ENCODE data around the gene MCC.
A peak's percentile ranks its signal among the peaks of the same experiment; 100 is the strongest.
"Not testable (repeated sequence)": the region's sequence is repeated elsewhere in the genome, so short reads cannot be mapped to it uniquely, and the experiment has no call there.

The MCC gene

DNA sequence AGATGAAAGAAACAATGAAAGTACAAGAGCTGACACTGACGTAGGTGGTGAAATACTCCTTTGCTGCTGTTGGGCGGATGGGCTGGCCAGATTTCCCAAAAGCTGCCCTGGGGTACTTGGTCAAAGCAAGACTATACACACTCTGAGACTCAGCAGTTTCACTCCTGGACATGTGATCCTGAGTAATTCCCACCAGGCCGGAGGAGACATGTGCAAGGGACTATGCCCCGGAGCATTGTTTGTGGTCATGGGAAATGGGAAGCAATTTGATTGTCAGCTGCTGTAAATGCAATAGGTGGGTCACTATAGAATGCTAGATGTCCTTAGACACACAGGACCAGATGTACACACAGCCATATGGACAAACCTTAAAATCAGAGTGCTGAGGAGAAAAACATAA is 395.6 kb downstream of the MCC start:
- no peak for DNase-seq

DNA sequence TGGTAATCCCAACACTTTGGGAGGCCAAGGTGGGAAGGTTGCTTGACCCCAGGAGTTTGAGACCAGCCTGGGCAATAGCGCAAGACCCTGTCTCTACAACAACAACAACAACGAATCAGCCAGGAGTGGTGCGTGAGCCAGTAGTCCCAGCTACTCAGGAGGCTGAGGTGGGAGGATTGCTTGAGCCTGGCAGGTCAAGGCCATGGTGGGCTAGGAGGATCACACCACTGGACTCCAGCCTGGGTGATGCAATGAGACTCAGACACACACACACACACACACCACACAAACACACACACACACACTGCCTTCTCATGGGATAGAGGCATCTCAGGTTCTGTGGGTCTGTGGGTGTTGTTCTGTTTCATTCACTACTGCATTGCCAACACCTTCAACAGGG is 396.6 kb downstream of the MCC start:
- no peak for DNase-seq

DNA sequence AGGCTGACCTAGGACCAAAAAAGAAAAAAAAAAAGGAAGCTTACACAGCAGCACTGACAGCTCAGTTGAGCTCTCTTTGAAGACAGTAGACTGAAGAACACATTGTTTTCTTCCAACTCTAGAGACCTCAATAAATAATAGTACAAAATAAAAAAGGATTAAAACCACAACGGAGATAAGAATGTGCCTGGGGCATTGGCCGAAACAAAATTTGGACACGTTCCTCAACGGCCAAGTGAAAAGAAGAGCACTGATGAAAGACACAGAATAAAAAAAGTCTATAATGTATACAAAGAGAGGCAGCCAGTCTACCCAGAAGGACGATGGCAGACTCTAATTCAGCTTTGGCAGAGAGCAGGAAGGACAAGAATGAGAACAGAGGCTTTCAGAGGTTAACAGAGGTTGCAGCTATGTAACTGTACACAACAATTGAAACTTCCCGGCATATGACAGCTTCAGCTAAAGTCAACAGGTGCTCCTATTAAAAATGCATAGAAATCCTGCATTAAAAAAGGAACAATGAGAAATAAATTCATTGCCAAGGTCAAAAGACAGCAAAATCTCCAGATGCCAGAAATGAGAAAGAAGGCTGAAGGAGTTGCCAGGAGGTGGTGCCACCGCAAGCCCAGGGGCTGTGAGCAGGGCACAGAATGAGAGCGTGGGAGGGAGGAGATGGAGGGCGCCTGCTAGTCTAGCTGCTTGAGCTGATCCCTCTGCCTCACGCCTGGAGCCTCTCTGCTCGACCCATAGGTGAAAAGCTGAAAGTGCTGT is 397.7 kb downstream of the MCC start:
- peak in 1 of 2 experiments; percentile 1 for DNase-seq

DNA sequence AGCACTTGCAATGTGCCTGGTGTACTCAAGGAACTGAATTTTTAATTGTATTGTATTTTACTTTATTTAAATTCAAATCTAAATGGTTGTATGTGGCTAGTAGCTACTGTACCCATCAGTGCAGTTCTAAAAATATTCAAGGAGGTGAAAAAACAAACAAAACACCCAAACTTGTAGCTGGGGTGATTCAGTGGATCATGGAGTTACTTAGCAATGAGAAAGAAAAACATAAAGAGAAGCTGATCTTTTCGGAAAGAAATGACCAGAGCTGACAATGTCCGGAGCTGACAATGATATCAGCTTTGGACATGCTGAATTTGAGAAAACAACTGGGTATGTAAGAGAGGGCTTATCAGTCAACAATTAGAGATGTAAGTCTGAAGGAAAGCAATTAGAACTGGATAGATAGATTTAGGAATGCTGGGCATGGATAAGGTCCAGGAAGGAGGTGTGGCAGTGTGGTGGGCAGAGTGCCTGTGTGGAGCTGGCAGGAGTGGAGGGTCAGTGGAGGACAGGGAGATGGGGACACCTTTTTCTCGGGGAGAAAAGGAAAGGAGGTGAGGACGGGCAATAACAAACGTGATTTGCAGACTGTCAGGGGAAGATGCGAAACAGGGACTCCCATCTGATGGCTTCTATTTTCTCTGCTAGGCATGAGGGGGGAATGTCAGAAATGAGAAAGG is 398.5 kb downstream of the MCC start:
- DNase-seq: no peak

DNA sequence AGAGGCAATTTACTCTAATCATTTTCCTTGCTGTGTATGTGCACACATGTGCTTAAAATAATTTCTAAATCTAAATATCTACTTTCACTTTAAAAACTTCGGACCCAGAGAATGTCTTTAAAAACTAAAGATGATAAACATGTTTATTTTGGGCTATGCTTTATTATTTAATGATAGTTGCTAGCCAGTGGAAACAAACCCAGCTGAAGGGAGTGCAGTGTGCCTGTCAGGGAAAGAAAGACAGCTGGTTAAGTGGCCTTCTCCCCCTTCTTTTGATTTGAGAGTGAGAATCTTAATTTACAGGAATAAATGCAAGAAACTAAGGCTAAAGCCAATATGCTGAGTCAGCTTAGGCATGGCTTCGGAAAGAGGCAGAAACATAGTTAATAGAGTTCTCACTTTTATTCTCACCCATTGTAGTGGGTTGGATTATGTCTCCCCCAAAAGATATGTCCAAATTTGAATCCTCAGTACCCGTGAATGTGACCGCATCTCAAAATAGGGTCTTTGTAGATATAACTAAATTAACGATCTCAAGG is 400.2 kb downstream of the MCC start:
- DNase-seq: no peak

DNA sequence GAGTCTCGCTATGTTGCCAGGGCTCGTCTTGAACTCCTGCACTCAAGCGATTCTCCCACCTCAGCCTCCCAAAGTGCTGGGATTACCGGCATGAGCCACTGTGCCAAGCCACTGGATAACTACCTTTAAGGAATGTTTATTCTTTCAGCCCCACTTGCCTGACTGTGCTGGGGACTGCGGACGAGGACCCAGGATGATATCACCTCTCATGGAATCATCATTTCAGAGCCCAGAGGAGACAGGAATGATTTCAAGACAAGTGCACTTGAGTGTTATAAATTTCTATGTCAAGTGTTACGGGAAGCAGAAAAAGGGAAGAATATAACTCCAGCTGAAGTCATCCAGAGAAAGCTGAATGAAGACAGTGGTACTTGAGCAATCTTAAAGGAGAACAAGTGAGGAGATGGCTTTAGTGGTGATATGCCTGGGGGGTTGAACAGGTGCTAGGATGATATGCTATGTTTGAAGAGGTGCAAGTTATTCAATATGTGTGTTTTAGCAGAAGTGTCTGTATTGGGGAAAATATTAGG is 402.3 kb downstream of the MCC start:
- no peak for DNase-seq

DNA sequence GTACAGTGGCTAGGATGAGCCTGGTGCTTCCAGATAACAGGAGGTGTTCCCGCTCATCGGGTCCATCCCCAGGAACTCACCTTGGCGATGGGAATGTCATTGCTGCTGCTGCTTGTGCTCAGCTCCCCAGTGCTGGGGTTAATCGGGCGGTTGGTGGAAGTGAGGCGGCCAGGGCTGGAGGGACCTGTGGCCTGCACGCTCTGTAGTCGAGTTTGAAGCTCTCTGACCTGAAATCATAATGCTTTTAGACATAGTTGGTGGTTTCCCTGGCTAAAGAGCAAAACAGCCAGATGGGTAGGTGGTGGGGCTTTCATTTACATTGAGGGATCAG is 403.2 kb downstream of the MCC start:
- DNase-seq: no peak

DNA sequence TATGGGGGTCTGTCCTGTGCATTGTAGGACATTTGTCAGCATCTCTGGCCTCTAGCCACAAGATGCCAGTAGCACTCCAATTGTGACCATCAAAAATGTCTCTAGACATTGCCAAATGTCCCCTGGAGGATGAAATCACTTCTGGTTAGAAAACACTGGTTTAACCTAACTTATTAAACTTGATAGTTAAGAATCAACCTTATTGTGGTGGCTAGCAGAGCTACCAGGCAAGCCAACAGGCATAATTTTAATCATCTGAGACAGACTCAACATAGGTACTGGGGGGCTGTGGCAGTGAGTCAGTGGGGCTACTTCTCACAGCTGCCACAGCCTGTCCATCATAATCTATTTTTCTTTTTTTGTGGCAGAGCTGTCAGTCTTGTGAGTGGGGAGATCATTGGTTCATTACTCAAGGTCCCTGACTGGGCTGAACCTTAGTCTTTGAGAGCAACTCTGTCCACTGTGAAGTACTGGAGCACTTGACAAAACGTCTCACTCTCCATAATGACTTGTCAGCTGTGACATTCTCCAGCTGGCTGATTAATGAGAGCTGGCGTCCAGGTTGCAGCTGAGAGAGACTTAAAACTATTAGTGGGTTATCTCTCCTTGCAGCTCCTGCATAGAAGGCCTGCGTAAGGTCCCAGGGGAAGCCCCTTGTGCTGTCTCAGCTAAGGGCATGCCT is 403.7 kb downstream of the MCC start:
- no peak for DNase-seq

DNA sequence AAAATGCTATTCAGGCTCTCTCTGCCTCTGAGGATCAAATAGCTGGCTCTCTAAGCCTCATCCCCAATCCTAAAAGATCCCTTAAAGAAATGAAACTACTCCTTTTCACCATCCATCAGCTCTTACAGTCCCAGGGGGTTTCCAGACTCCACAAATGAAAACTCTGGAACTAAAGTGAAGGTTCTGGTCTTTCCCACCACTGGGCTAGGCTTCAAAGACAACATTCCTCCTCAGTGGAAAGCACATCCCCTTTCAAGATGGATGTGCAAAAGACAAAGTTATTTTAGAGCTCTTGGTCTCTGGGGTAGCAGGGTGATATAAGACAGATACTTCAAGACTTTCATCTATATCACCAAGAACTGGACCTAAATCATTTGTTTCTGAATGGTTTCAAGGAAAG is 404.8 kb downstream of the MCC start:
- DNase-seq: no peak

DNA sequence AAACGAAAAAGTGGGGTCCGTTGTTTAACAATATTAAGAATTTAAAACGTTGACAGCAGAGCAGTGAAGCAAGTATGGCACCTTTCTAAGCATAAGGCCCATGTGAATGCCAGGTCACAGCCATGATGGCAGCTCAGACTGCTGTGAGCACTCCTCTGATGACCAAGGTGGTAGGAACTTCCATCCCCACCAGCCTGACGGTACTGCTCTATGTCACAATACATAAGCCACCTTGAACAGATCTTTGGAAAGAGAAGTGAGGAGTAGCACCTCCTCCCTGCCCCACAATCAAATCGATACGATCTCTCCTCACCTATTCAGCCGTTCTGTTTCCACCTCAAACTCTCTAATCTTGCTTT is 405.7 kb downstream of the MCC start:
- DNase-seq: no peak

DNA sequence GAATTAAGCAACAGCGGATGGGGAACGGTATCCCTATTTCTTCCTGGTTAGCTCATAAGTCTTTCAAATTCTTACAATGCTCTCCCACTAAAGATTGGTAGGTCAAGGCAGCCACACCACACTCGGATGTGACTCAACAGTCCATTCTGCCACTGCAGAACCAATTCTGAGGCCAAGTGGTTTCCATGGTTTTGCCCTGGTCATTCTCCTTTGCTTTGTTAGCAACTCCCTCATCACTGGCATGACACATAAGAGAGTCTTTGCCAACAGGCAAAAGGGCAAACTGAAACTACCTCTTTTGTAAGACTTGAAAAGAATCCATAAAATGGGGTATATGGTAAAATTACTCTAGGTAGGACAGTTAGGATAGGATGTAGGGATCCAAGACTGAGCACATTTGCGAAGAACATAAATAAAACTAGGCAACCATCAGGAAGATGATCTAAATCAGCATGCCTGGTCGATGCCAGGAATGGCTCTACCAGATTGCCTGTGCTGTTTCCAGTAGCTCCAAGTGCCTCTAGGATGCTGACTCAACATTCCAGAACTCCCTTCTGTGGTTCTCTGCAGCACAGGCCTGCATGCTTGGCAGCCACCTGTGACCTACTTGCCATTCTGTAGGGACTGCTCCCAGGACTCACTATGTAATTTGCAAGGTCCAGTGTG is 406.2 kb downstream of the MCC start:
- DNase-seq: no peak

DNA sequence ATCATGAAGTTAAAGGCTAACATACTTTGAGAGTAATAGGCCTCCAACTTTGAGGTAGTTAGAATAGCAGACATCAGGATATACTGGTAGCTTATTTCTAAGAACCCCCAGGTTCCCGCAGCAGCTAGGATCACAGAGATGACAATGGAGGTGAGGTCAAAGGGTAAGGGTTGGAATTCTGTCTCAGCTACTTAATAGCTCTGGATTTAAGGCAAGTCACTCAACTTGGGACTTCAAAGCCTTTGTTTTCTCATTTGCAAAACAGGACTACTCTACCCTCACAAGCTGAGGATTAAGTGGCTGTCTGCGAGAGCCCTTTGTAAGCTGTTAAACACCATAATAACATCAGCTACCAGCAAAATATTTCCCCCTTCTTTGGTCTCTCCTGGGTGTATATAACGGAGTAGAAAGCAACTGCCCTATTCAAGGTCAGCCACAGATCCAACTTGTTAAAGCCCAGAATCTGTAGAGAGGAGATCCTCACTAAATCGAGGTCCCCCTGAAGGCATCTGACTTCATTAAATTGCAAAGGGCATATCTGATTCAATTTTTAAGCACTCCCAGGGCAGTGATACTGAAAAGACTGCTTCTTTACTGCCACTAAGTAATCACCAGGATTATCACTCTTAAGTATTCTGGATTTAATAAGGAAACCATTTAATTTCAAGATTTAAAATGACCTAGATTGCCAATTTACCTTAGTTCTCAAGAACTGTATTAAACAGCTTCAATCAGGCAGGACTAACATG is 407.0 kb downstream of the MCC start:
- DNase-seq: no peak

DNA sequence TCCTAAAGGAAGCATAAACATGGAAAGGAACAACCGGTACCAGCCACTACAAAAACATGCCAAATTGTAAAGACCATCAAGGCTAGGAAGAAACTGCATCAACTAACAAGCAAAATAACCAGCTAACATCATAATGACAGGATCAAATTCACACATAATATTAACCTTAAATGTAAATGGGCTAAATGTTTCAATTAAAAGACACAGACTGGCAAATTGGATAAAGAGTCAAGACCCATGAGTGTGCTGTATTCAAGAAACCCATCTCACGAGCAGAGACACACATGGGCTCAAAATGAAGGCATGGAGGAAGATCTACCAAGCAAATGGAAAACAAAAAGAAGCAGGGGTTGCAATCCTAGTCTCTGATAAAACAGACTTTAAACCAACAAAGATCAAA is 411.6 kb downstream of the MCC start:
- DNase-seq: not testable (repeated sequence)

DNA sequence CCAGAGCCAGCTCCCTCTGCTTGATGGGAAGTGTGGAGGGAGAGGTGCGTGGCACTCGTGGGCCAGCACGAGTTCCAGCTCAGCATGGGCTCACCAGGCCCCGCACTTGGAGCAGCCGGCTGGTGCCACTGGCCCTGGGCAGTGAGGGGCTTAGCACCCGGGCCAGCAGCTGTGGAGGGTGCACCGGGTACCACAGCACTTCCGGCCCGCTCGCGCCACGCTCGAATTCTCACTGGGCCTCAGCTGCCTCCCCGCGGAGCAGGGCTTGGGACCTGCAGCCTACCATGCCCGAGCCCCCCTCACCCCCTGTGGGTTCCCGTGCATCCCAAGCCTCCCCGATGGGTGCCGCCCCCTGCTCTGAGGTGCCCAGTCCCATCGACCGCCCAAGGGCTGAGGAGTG is 413.2 kb downstream of the MCC start:
- no peak for DNase-seq

DNA sequence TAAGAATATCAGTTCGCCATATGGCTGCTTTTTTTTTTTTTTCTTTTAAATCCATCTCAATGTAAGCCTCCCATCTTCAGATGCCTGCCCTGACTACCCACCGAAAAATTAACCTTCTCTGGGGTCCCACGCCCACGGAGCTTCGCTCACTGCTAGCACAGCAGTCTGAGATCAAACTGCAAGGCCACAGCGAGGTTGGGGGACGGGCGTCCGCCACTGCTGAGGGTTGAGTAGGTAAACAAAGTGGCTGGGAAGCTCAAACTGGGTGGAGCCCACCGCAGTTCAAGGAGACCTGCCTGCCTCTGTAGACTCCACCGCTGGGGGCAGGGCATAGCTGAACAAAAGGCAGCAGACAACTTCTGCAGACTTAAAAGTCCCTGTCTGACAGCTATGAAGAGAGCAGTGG is 414.6 kb downstream of the MCC start:
- peak in 1 of 2 experiments; percentile 3 for DNase-seq

DNA sequence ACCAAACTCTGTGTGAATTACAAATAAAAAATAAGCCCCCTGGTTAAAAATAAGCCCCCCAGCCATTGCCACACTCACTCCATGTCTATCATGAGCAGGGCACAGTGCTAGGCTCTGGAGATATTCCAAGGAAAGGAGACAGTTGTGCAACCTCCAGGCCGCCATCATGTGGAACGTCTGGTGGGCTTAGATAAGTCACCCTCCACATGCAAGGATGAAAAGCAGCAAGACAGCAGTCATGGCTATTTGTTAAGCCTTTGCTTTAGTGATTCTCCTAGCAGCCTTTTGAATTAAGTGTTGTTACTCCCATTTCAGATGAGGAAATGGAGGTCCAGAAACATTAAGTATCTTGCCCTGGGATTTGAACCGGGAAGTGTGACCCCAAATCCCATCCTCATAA is 416.9 kb downstream of the MCC start:
- DNase-seq: no peak

DNA sequence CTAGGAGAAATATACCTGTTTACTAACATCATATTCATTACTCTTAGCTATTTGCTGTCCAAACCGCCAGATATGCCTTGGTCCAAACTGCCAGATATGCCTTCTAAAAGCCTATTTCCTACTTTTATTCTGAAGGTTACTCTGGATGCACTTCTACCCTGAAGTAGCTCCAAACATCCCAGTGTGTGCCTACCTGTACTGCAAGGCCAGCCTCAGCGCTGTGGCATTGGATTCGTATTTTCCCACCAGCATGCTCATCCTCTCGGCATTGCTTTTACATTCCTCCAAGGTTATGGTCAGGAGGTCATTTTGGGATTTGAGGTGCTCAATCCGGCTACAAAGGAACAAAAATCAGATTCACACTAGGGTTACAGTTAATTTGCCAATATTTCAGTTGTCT is 417.4 kb downstream of the MCC start:
- no peak for DNase-seq

DNA sequence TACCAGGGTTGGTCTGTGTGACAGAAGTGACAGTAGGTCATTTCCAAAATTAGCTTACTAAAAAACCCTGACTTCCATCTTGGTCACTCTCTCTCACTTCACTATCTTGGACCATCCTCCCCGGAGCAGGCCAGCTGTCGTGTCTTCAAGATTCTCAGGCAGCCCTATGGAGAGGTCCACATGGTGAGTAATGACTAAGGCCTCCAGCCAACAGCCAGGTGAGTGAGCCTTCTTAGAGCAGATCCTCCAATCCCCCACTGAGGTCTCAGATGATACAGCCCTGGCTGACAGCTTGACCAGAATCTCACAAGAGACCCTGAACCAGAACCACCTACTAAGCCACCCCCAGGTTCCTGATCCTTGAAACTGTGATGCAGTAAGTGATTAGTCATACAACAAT is 419.7 kb downstream of the MCC start:
- no peak for DNase-seq

DNA sequence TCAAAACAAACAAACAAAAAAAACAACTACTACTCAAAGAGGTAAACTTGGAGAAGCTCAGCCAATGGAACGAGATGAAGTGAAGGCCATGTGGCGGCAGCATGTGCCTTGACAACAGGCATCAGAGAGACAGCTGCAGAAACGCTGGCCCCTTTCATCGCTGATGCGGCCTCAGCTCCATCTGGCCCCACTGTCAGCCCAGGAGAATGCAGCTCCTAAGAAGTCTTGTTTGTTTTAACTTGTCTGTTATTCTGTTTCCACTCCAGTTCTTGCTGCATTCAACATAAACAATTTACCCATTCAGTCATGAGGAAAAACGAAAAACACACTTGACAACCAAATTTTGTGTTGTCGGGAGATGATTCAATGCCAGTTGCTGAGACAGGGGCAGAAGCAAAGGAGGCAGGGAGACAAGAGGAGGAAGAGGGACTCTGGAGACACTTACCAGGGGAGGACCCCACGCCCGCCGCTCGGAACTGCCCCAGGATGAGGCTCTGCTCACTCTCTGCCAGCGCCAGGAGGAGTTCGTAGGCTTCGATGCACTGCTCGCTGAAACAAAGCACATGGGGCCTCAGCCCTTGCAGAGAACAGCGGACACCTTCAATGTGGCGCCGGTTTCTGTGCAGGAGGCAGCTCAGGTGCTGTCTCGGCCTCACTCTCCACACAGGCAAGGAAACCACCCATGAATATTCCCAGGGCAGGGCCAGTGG is 420.5 kb downstream of the MCC start:
- no peak for DNase-seq

DNA sequence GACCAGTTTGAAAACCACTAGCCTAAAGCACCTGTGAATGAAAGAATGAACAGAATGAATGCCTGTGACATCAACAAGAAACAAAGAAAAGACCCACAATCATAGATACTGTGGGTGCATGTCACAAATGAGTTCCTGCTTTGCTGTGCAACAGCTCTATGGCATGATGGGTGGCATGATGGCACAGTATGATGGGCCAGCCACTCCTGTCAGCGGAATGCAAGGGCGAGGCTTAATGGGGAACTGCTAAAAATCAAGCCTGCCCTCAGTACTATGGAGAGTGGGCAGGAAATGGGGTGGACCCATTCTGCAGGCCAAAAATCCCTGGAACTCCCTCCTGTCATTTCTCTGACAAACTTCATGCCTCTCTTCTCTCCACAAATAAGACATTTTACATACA is 422.6 kb downstream of the MCC start:
- DNase-seq: no peak

DNA sequence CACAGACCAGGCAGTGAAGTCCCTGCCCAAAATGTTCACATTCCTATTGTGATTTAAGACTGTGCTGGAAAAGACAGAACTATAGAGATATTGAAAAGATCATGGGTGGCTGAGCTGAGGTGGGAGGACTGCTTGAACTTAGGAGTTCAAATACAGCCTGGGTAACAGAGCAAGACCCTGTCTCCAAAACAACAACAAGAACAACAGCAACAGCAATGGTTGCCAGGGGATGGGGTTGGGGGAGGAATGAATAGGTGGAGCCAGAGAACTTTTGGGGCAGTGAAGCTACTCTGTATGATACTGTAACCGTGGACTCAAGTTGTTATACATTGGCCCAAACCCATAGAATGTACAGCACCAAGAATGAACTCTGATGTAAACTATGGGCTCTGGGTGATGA is 423.4 kb downstream of the MCC start:
- no peak for DNase-seq

DNA sequence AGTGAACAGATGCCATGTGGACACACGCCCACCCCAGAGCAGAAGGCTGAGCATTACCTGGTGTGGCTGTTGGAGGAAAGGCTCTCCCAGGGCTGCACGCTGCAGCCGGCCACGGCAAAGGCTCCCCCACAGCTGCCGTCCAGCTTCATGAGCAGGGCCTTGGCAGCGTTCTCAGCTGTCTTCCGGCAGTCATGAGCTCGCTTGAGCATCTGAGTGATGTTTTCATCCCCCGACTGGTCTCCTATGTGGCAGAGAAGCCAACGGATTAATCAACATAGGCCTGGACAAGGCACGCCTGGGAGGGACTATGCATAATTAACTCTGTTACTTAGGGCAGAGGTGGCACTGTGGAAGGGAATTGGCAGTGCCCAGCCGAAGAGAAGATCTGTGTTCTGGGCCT is 424.3 kb downstream of the MCC start:
- DNase-seq: no peak

Data from activated CD4-positive, alpha-beta T cell treated with anti-CD3 and anti-CD28 coated beads, Interleukin-2, amount 50 U/mL, for 4 hours (primary cell).